ENCODE data around the gene GPAT2. TPM values are rescaled to one million over a fixed set of nuclear protein-coding genes. Genes with fewer than 3 reads are reported as not detected.
"Not testable (repeated sequence)": the region's sequence is repeated elsewhere in the genome, so short reads cannot be mapped to it uniquely, and the experiment has no call there.

The GPAT2 gene
- total and polyA plus RNA-seq, 2 of the 4 experiments (the other 2 are of a cell fraction): 0.36 to 0.53 TPM

DNA sequence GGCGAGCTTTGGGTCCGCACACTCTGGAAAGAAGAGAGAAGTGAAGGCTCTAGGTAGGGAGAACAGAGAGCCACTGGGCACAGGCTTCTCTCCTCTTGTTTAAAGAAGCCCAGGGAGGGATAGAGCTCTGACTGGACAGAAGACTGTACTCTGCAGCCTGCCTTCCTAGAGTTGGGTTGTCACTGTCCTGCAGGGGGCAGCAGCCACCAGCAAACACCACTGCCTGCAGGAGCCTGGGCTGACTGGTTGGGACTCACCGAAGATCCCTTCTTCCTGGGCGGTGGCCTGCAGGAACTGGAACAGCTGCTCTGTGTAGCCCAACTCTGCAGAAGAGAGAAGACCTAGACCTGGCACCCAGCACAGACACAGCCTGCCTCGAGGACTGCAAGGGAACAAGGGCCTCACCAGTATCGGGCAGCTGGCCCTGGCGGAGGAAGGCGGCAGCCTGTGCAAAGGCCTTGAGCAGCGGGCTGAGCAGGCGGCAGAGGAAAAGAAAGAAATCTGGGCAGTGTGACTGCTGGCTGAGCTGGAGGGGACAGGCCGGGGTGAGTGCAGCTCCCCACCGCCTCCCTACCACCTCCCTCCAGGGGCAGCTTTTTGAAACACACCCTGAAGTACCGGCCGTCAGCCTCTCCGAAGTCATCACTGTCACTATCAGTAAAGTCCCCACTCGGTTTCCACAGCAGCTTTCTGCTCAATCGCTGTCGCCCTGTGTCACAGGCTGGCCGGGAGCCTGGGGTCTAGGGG, 11.8 kb downstream of the GPAT2 start:
- H3K9me1 ChIP-seq (ENCODE audit: insufficient read depth, low read length); H2BK15ac ChIP-seq (ENCODE audit: low read depth, low read length); H3K4me2 ChIP-seq (ENCODE audit: low read depth, low read length); H3K9ac ChIP-seq (ENCODE audit: low read depth, low read length); H2BK20ac ChIP-seq (ENCODE audit: low read depth, low read length); H3K4me3 ChIP-seq (ENCODE audit: insufficient read depth, low read depth, low read length); H2AFZ ChIP-seq (replicated peaks; ENCODE audit: low read length, poor library complexity); intact Hi-C loops (cut with micrococcal nuclease); H3K36me3 ChIP-seq (ENCODE audit: control insufficient read depth, insufficient read depth, low read length); H3K4ac ChIP-seq (ENCODE audit: low read depth, low read length); H2BK120ac ChIP-seq (ENCODE audit: low read depth, low read length); H4K91ac ChIP-seq (ENCODE audit: insufficient read depth, low read depth, low read length); H4K5ac ChIP-seq (ENCODE audit: low read depth, low read length); POLR2A ChIA-PET (ENCODE audit: unreplicated experiment); H4K20me1 ChIP-seq (ENCODE audit: insufficient read depth, low read length); H3K18ac ChIP-seq (ENCODE audit: low read depth, low read length); BruUV-seq (replicated peaks); H2BK5ac ChIP-seq (ENCODE audit: low read depth, low read length, poor library complexity, severe bottlenecking); H3K9me3 ChIP-seq (ENCODE audit: control insufficient read depth, insufficient read depth, low read length); H3K79me1 ChIP-seq (ENCODE audit: low read depth in 1 of 2, low read length in 2 of 2); H3K56ac ChIP-seq (ENCODE audit: extremely low read depth, insufficient read depth, low read length); H2AK9ac ChIP-seq (replicated peaks; ENCODE audit: low read depth, low read length, poor library complexity); H3K14ac ChIP-seq (replicated peaks; ENCODE audit: low read depth, low read length); H2AK5ac ChIP-seq (ENCODE audit: low read depth, low read length); H3K27ac ChIP-seq (ENCODE audit: insufficient read depth, low read length); dilution Hi-C loops (cut with HindIII; ENCODE audit: low sequenced_read_pairs, unreplicated experiment); H3K4me1 ChIP-seq (ENCODE audit: control insufficient read depth, insufficient read depth, low read length); H3K23ac ChIP-seq (ENCODE audit: low read depth, low read length); H3K27me3 ChIP-seq (ENCODE audit: control insufficient read depth, insufficient read depth, low read length); H4K8ac ChIP-seq (ENCODE audit: low read depth in 2 of 2, low read length in 2 of 2): not testable (repeated sequence)
- DNase-seq (peak; percentile 75), ATAC-seq (ENCODE audit: low read depth) (peak; percentile 100)
- TF ChIP-seq SMC3 (IDR thresholded peaks at IDR 0.05; ENCODE audit: low read depth, low read length): peak; percentile 74
- TF ChIP-seq, protein P1, sequence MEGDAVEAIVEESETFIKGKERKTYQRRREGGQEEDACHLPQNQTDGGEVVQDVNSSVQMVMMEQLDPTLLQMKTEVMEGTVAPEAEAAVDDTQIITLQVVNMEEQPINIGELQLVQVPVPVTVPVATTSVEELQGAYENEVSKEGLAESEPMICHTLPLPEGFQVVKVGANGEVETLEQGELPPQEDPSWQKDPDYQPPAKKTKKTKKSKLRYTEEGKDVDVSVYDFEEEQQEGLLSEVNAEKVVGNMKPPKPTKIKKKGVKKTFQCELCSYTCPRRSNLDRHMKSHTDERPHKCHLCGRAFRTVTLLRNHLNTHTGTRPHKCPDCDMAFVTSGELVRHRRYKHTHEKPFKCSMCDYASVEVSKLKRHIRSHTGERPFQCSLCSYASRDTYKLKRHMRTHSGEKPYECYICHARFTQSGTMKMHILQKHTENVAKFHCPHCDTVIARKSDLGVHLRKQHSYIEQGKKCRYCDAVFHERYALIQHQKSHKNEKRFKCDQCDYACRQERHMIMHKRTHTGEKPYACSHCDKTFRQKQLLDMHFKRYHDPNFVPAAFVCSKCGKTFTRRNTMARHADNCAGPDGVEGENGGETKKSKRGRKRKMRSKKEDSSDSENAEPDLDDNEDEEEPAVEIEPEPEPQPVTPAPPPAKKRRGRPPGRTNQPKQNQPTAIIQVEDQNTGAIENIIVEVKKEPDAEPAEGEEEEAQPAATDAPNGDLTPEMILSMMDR (conservative IDR thresholded peaks at IDR 0.05; ENCODE audit: low read depth, low read length): peak; percentile 77
- TF ChIP-seq RAD21 (IDR thresholded peaks at IDR 0.05; ENCODE audit: low read length): peak; percentile 84
- in situ Hi-C loops (cut with MboI; ENCODE audit: low sequenced_read_pairs): loop anchor here (25.0 kb wide), 4 partner anchors 89 to 489 kb away; partner anchors contain the start of genes ADRA2B, CIAO1, NEURL3 and TMEM127
- 86% methylated on average over 6 of the region's 19 CpGs; no CpG with 5 or more reads in 1 of the 2 experiments for WGBS, 2 experiments (ENCODE audit: extremely low coverage in 2 of 2, insufficient read length in 1 of 2)
- CTCF ChIA-PET: interaction anchor here (0.8 to 1.1 kb wide), 4 partner anchors 30 to 486 kb away, joined by 3 to 4 read pairs (median 4); no protein-coding TSS in a partner anchor

DNA sequence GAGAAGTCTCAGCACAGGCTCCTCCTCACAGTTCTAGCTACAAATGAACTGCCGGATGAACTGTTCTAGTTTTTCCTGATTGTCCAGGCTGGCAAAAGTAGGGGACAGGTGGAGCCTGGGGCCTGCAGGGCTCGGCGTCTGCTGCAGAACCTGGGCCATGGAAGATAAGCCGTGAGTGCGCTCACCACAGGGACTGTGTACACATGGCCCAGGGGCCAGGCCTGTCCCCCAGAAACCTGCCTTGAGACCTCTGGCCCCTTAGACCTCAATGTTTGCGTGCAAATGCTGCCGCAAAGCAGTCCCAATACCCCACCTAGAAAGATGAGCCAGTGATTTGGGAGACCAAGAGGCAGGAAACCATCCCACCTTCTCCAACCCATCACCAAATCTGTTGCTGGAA, 12.6 kb downstream of the GPAT2 start:
- H4K5ac ChIP-seq (ENCODE audit: low read depth, low read length); H2BK5ac ChIP-seq (ENCODE audit: low read depth, low read length, poor library complexity, severe bottlenecking); H3K4ac ChIP-seq (ENCODE audit: low read depth, low read length); H3K23ac ChIP-seq (ENCODE audit: low read depth, low read length); H3K4me3 ChIP-seq (ENCODE audit: insufficient read depth, low read depth, low read length); H3K27me3 ChIP-seq (ENCODE audit: control insufficient read depth, insufficient read depth, low read length); H3K18ac ChIP-seq (ENCODE audit: low read depth, low read length); H2AFZ ChIP-seq (replicated peaks; ENCODE audit: low read length, poor library complexity); H3K36me3 ChIP-seq (ENCODE audit: control insufficient read depth, insufficient read depth, low read length); H3K14ac ChIP-seq (replicated peaks; ENCODE audit: low read depth, low read length); H2BK120ac ChIP-seq (ENCODE audit: low read depth, low read length); H2BK15ac ChIP-seq (ENCODE audit: low read depth, low read length); H2BK20ac ChIP-seq (ENCODE audit: low read depth, low read length); H3K27ac ChIP-seq (ENCODE audit: insufficient read depth, low read length); H4K20me1 ChIP-seq (ENCODE audit: insufficient read depth, low read length); H3K4me1 ChIP-seq (ENCODE audit: control insufficient read depth, insufficient read depth, low read length); H3K9me1 ChIP-seq (ENCODE audit: insufficient read depth, low read length); H3K9me3 ChIP-seq (ENCODE audit: control insufficient read depth, insufficient read depth, low read length); H2AK5ac ChIP-seq (ENCODE audit: low read depth, low read length); POLR2A ChIA-PET (ENCODE audit: unreplicated experiment); dilution Hi-C loops (cut with HindIII; ENCODE audit: low sequenced_read_pairs, unreplicated experiment); H3K56ac ChIP-seq (ENCODE audit: extremely low read depth, insufficient read depth, low read length); H4K8ac ChIP-seq (ENCODE audit: low read depth in 2 of 2, low read length in 2 of 2); H3K9ac ChIP-seq (ENCODE audit: low read depth, low read length); H3K79me1 ChIP-seq (ENCODE audit: low read depth in 1 of 2, low read length in 2 of 2); BruUV-seq (replicated peaks); H3K4me2 ChIP-seq (ENCODE audit: low read depth, low read length); H4K91ac ChIP-seq (ENCODE audit: insufficient read depth, low read depth, low read length); intact Hi-C loops (cut with micrococcal nuclease); H2AK9ac ChIP-seq (replicated peaks; ENCODE audit: low read depth, low read length, poor library complexity); ATAC-seq (ENCODE audit: low read depth); DNase-seq: not testable (repeated sequence)
- 80% methylated on average over 1 of the region's 7 CpGs; no CpG with 5 or more reads in 1 of the 2 experiments for WGBS, 2 experiments (ENCODE audit: extremely low coverage in 2 of 2, insufficient read length in 1 of 2)
- CTCF ChIA-PET: interaction anchor here (0.8 to 1.1 kb wide), 4 partner anchors 29 to 487 kb away, joined by 3 to 4 read pairs (median 4); no protein-coding TSS in a partner anchor
- in situ Hi-C loops (cut with MboI; ENCODE audit: low sequenced_read_pairs): loop anchor here (25.0 kb wide), 4 partner anchors 90 to 490 kb away; partner anchors contain the start of genes ADRA2B, CIAO1, NEURL3 and TMEM127

Measured in IMR-90 (cell line).